GM12874 (cell line): ENCODE data around the gene TMEM141.

Source experiments
- CTCF ChIP-seq: IDR thresholded peaks from 2 replicates; pipeline ENCODE4 v1.5.1; 2011; ENCODE audit warnings: low read depth, mild to moderate bottlenecking, control low read depth, low read length, moderate library complexity; ENCODE audit not compliant: insufficient read depth

The TMEM141 gene

GRCh38 chr9:136820971-136821825 is 30.1 kb downstream of the TMEM141 start:
- TF ChIP-seq CTCF = no peak

- no peak for TF ChIP-seq CTCF
Measured at GRCh38 chr9:136821826-136822544, 30.8 kb downstream of the TMEM141 start.

- no peak for TF ChIP-seq CTCF
Measured at GRCh38 chr9:136823136-136824046, 32.2 kb downstream of the TMEM141 start.

- TF ChIP-seq CTCF = no peak
Measured at GRCh38 chr9:136824496-136825225, 33.5 kb downstream of the TMEM141 start.

GRCh38 chr9:136825295-136826187 is 34.4 kb downstream of the TMEM141 start:
- TF ChIP-seq CTCF = no peak

GRCh38 chr9:136826188-136826541 is 35.0 kb downstream of the TMEM141 start:
- TF ChIP-seq CTCF = no peak
